Suprapubic skin (tissue), 3 donors: ENCODE results near the gene FAM117B.

Source experiments
- CTCF ChIP-seq, 2 donors: fragments of 200-600 bp in 1 of 2; fragments of 450-650 bp in 1 of 2; sonication (generic) in 1 of 2; IDR thresholded peaks; one replicate each; pipeline ENCODE4 v1.5.1; 2016 to 2019; ENCODE audit warnings: antibody characterized with exemption in 2 of 2, mild to moderate bottlenecking in 1 of 2, moderate library complexity in 1 of 2
- POLR2AphosphoS5 ChIP-seq, 3 donors: sonication (generic); formaldehyde crosslinking; IDR thresholded peaks; one replicate each; pipeline ENCODE4 v1.6.1; 2017; ENCODE audit warnings: antibody characterized with exemption in 3 of 3

GRCh38 chr2:202613479-202613878, 21.3 kb upstream of the FAM117B start:
- TF ChIP-seq POLR2AphosphoS5 (IDR thresholded peaks at IDR 0.05) (no peak), CTCF (IDR thresholded peaks at IDR 0.05) (no peak)
